Small intestine (tissue), 16 donors: ENCODE results near the gene PREB. TPM values are rescaled to one million over a fixed set of nuclear protein-coding genes. Genes with fewer than 3 reads are reported as not detected.
"Not testable (repeated sequence)": the region's sequence is repeated elsewhere in the genome, so short reads cannot be mapped to it uniquely, and the experiment has no call there.

Source experiments
- DNase-seq, 2 donors: peaks; one replicate each; pipeline versions ENCODE4 v3.0.0 to v3.0.0-alpha.2; 2013
- FAIRE-seq: peaks from 2 replicates; lab custom pipeline; 2012; peaks lifted over from hg19 to GRCh38; lab: Jason Lieb, UNC
- H3K27ac ChIP-seq, 3 donors: one replicate each; pipeline ENCODE4 v1.5.1; 2013; ENCODE audit warnings: low read length in 2 of 3, mild to moderate bottlenecking in 2 of 3, control low read depth in 1 of 3, inconsistent platforms in 1 of 3, low read depth in 1 of 3, moderate library complexity in 1 of 3
- H3K27me3 ChIP-seq, 3 donors: one replicate each; pipeline ENCODE4 v1.6.1; 2013; ENCODE audit warnings: low read length in 3 of 3, inconsistent platforms in 1 of 3; ENCODE audit not compliant: control insufficient read depth in 3 of 3, insufficient read depth in 3 of 3
- H3K36me3 ChIP-seq, 3 donors: one replicate each; pipeline ENCODE4 v1.6.1; 2013; ENCODE audit warnings: low read length in 3 of 3, inconsistent platforms in 1 of 3, low read depth in 1 of 3, mild to moderate bottlenecking in 1 of 3, moderate library complexity in 1 of 3; ENCODE audit not compliant: control insufficient read depth in 3 of 3, insufficient read depth in 2 of 3
- H3K4me1 ChIP-seq, 3 donors: one replicate each; pipeline ENCODE4 v1.6.1; 2013; ENCODE audit warnings: low read length in 2 of 3, inconsistent platforms in 1 of 3, low read depth in 1 of 3, mild to moderate bottlenecking in 1 of 3, moderate library complexity in 1 of 3; ENCODE audit not compliant: control insufficient read depth in 3 of 3, insufficient read depth in 2 of 3
- H3K4me3 ChIP-seq, 3 donors: one replicate each; pipeline ENCODE4 v1.5.1; 2013; ENCODE audit warnings: low read length in 3 of 3, control low read depth in 1 of 3, inconsistent platforms in 1 of 3, low read depth in 1 of 3, mild to moderate bottlenecking in 1 of 3, moderate library complexity in 1 of 3
- H3K9me3 ChIP-seq, 2 donors: one replicate each; pipeline ENCODE4 v1.6.1; 2013; ENCODE audit warnings: low read depth in 1 of 2, low read length in 1 of 2; ENCODE audit not compliant: control insufficient read depth in 2 of 2, insufficient read depth in 1 of 2
- WGBS, 3 donors: extraction: QIAGEN DNeasy Blood & Tissue Kit; methylation state at CpG; one replicate each; pipeline ENCODE4 v1.1.7; 2013; 5-methylcytosine and 5-hydroxymethylcytosine counted together
- long read RNA-seq, 10 donors: transcript quantifications; one replicate each; lab custom pipeline, GENCODE V29; 2026
- polyA plus RNA-seq, 4 donors: library from polyadenylated mRNA; stranded (reverse) in 3 of 4; unstranded in 1 of 4; fragments of 200-250 nt in 3 of 4; fragments of 120-200 nt in 1 of 4; gene quantifications; one replicate each; pipeline versions ENCODE4 v1.2.1 to v1.2.3, GENCODE V29; 2013
- donor health status: healthy with polysubstance abuse.
- donor health status: control.
- donor health status: control.
- donor health status: Bipolar disorder and iron deficiency.
- donor health status: healthy.

PREB gene
- 10 to 100 TPM; 44.2 to 76.0 (median 50.7) TPM for polyA plus RNA-seq
- long read RNA-seq, donor 1 = 0 reads
- long read RNA-seq, donor 2, partial matches to known transcripts = 0 of 3 reads
- long read RNA-seq, donor 2, other reads (novel, unspliced or antisense) = 0 of 3 reads
- long read RNA-seq, donor 3, partial matches to known transcripts = 0 of 1 reads
- long read RNA-seq, donor 3, other reads (novel, unspliced or antisense) = 0 of 1 reads
- long read RNA-seq, donor 4 = 0 reads
- long read RNA-seq, donor 5, transcript PREB-201 (9 exons, 2,166 nt) = major isoform, 5 of 5 reads
- long read RNA-seq, donor 5, partial matches to known transcripts = 0 of 5 reads
- long read RNA-seq, donor 5, other reads (novel, unspliced or antisense) = 0 of 5 reads
- long read RNA-seq, donor 6, partial matches to known transcripts = 12 of 16 reads
- long read RNA-seq, donor 6, other reads (novel, unspliced or antisense) = 0 of 16 reads
- long read RNA-seq, donor 7 = 0 reads
- long read RNA-seq, donor 8 = 0 reads
- long read RNA-seq, donor 9, partial matches to known transcripts = 0 of 2 reads
- long read RNA-seq, donor 9, other reads (novel, unspliced or antisense) = 0 of 2 reads
- long read RNA-seq, donor 10, transcript PREB-201 (9 exons, 2,166 nt) = major isoform, 6 of 11 reads
- long read RNA-seq, donor 10, partial matches to known transcripts = 5 of 11 reads
- long read RNA-seq, donor 10, other reads (novel, unspliced or antisense) = 0 of 11 reads

- no peak for FAIRE-seq
- 0 to 1% (median 0%) methylated on average over 83 to 86 of the region's 86 CpGs for WGBS, 3 donors
- H3K4me3 ChIP-seq = peak within 1 kb of the TSS; percentile 80 to 91 (median 89)
- H3K4me1 ChIP-seq = peaks cover 3 to 9% (median 7%) of the 10 kb centered on the region in 3 donors
- DNase-seq = peak; percentile 97 to 98
- H3K9me3 ChIP-seq = no peaks in the 10 kb centered on the region
- H3K27ac ChIP-seq = peak within 1 kb of the TSS; percentile 65 to 90 (median 70)
- peaks cover 9 to 41% (median 11%) of the 10 kb centered on the region in 3 donors for H3K36me3 ChIP-seq
- H3K27me3 ChIP-seq = no peaks in the 10 kb centered on the region
These were observed at the start of gene PREB for GRCh38 chr2:27133905-27134780. TSS of gene PREB (minus strand) at chr2:27134636. CDS start at chr2:27134421, 215 bp downstream.

GRCh38 chr2:27184115-27184514, 49.7 kb upstream of the PREB start:
- no peaks in the 10 kb centered on the region for H3K9me3 ChIP-seq

GRCh38 chr2:27182346-27182745, 47.9 kb upstream of the PREB start:
- Histone ChIP-seq H3K27ac (peak overlapping the region in 1 of 3 donors; percentile 71), H3K9me3 (no peaks in the 10 kb centered on the region), H3K27me3 (peaks cover 0 to 3% (median 0%) of the 10 kb centered on the region in 3 donors), H3K4me1 (no peaks in the 10 kb centered on the region), H3K4me3 (no peak overlapping the region), H3K36me3 (no peaks in the 10 kb centered on the region)
- FAIRE-seq = no peak
- DNase-seq = no peak
- WGBS, 3 donors = 60 to 65% (median 64%) methylated on average over 4 of the region's 4 CpGs

More at GRCh38 chr2:27184115-27184514, 49.7 kb upstream of the PREB start:
- DNase-seq = no peak
- FAIRE-seq = no peak
- H3K36me3 ChIP-seq = no peaks in the 10 kb centered on the region
- H3K27me3 ChIP-seq = no peaks in the 10 kb centered on the region
- 73 to 83% (median 75%) methylated on average over 4 of the region's 4 CpGs for WGBS, 3 donors
- no peak overlapping the region for H3K4me3 ChIP-seq
- H3K4me1 ChIP-seq = no peaks in the 10 kb centered on the region
- H3K27ac ChIP-seq = peak overlapping the region in 1 of 3 donors; percentile 52

- Histone ChIP-seq H3K27me3 (peaks cover 0 to 9% (median 0%) of the 10 kb centered on the region in 3 donors), H3K36me3 (no peaks in the 10 kb centered on the region), H3K9me3 (no peaks in the 10 kb centered on the region), H3K27ac (no peak overlapping the region), H3K4me3 (no peak overlapping the region), H3K4me1 (no peaks in the 10 kb centered on the region)
- 54 to 68% (median 60%) methylated on average over 3 of the region's 3 CpGs for WGBS, 3 donors
- no peak for DNase-seq
- no peak for FAIRE-seq
These were observed 45.0 kb upstream of the PREB start for GRCh38 chr2:27179344-27180000.

DNA sequence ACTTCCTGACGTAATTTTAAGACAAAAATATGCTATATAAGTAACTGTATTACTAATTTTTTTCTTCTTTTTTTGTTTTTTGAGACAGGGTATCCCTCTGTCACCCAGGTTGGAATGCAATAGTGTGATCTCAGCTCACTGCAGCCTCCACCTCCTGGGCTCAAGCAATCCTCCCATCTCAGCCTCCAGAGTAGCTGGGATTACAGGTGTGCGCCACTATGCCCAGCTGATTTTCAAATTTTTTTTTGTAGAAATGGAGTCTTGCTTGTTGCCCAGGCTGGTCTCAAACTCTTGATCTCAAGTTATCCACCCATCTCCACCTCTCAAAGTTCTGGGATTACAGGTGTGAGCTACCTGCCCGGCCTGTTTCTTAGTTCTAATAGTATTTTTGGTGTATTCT, 44.0 kb upstream of the PREB start:
- H3K4me1 ChIP-seq = no peaks in the 10 kb centered on the region
- no peak overlapping the region for H3K4me3 ChIP-seq
- FAIRE-seq = no peak
- H3K36me3 ChIP-seq = no peaks in the 10 kb centered on the region
- DNase-seq = no peak
- H3K9me3 ChIP-seq = no peaks in the 10 kb centered on the region
- WGBS, 3 donors = 86 to 93% (median 90%) methylated on average over 3 of the region's 3 CpGs
- no peak overlapping the region for H3K27ac ChIP-seq
- peaks cover 0 to 11% (median 0%) of the 10 kb centered on the region in 3 donors for H3K27me3 ChIP-seq

- H3K27ac ChIP-seq = no peak overlapping the region
- 21 to 62% (median 36%) methylated on average over 15 of the region's 15 CpGs for WGBS, 3 donors
- no peaks in the 10 kb centered on the region for H3K4me1 ChIP-seq
- no peaks in the 10 kb centered on the region for H3K9me3 ChIP-seq
- H3K4me3 ChIP-seq = no peak overlapping the region
- DNase-seq (peak in 1 of 2 donors; percentile 42), FAIRE-seq (no peak)
- peaks cover 0 to 16% (median 0%) of the 10 kb centered on the region in 3 donors for H3K27me3 ChIP-seq
- H3K36me3 ChIP-seq = no peaks in the 10 kb centered on the region
These were observed 43.3 kb upstream of the PREB start for GRCh38 chr2:27177441-27178351.

GRCh38 chr2:27175781-27176180, 41.3 kb upstream of the PREB start:
- FAIRE-seq, H3K36me3 ChIP-seq, DNase-seq, H3K4me3 ChIP-seq, H3K4me1 ChIP-seq, H3K27ac ChIP-seq, H3K9me3 ChIP-seq: not testable (repeated sequence)
- peaks cover 0 to 16% (median 0%) of the 10 kb centered on the region in 3 donors for H3K27me3 ChIP-seq
- 92 to 96% (median 94%) methylated on average over 4 of the region's 4 CpGs for WGBS, 3 donors
